IMR-90 (cell line): ENCODE data around the gene TIMM17B. TPM values are rescaled to one million over a fixed set of nuclear protein-coding genes. Genes with fewer than 3 reads are reported as not detected.

Source experiments
- ATAC-seq: fragments of 200-7000 bp; cut with Tn5 transposase; 2 replicates; pipeline ENCODE4 v1.9.1; 2020; ENCODE audit warnings: low read depth, mild to moderate bottlenecking, moderate library complexity
- BruUV-seq: library from RNA; stranded (reverse); fragments of 400-500 nt; replicated peaks from 2 replicates; lab custom pipeline; 2021; lab: Mats Ljungman, UMichigan
- CTCF ChIA-PET: fragments of 300-600 bp; formaldehyde crosslinking; extraction: SDS; loops from one replicate; lab custom pipeline; 2021; ENCODE audit warnings: antibody characterized with exemption; lab: Yijun Ruan, JAX
- POLR2A ChIA-PET: fragments of 300-600 bp; sonication (Branson Sonifier 250); formaldehyde crosslinking; loops from one replicate; lab custom pipeline; 2022; ENCODE audit warnings: antibody characterized with exemption; ENCODE audit not compliant: unreplicated experiment; lab: Charles Lee
- DNase-seq: peaks from one replicate; pipeline ENCODE4 v3.0.0; 2013
- H2AFZ ChIP-seq: replicated peaks from 2 replicates; pipeline ENCODE3; 2013; ENCODE audit warnings: low read length, mild to moderate bottlenecking; ENCODE audit not compliant: poor library complexity
- H2AK5ac ChIP-seq: 2 replicates; pipeline ENCODE4 v1.6.1; 2013; ENCODE audit warnings: low read depth, low read length, inconsistent platforms
- H2AK9ac ChIP-seq: replicated peaks from 2 replicates; pipeline ENCODE3; 2013; ENCODE audit warnings: mild to moderate bottlenecking, low read depth, low read length, moderate library complexity; ENCODE audit not compliant: poor library complexity
- H2BK120ac ChIP-seq: 2 replicates; pipeline ENCODE4 v1.6.1; 2013; ENCODE audit warnings: low read depth, low read length, inconsistent platforms
- H2BK15ac ChIP-seq: 3 replicates; pipeline ENCODE4 v1.6.1; 2013; ENCODE audit warnings: low read depth, low read length, inconsistent platforms
- H2BK20ac ChIP-seq: 2 replicates; pipeline ENCODE4 v1.6.1; 2013; ENCODE audit warnings: low read depth, mild to moderate bottlenecking, inconsistent platforms, low read length, moderate library complexity
- H2BK5ac ChIP-seq: 2 replicates; pipeline ENCODE4 v1.6.1; 2013; ENCODE audit warnings: mild to moderate bottlenecking, low read depth, low read length, inconsistent platforms; ENCODE audit not compliant: poor library complexity, severe bottlenecking
- H3K14ac ChIP-seq: replicated peaks from 2 replicates; pipeline ENCODE4 v1.6.1; 2013; ENCODE audit warnings: low read depth, low read length, inconsistent platforms
- H3K18ac ChIP-seq: 2 replicates; pipeline ENCODE4 v1.6.1; 2013; ENCODE audit warnings: low read depth, low read length, control low read depth
- H3K23ac ChIP-seq: 2 replicates; pipeline ENCODE4 v1.6.1; 2013; ENCODE audit warnings: low read depth, low read length, inconsistent platforms
- H3K27ac ChIP-seq: 2 replicates; pipeline ENCODE4 v1.5.1; 2013; ENCODE audit warnings: mild to moderate bottlenecking, control low read depth, low read length; ENCODE audit not compliant: insufficient read depth
- H3K27me3 ChIP-seq: 2 replicates; pipeline ENCODE4 v1.6.1; 2013; ENCODE audit warnings: low read length; ENCODE audit not compliant: control insufficient read depth, insufficient read depth
- H3K36me3 ChIP-seq: 2 replicates; pipeline ENCODE4 v1.6.1; 2013; ENCODE audit warnings: low read length, mixed read lengths; ENCODE audit not compliant: control insufficient read depth, insufficient read depth
- H3K4ac ChIP-seq: 2 replicates; pipeline ENCODE4 v1.6.1; 2013; ENCODE audit warnings: low read depth, low read length, inconsistent platforms
- H3K4me1 ChIP-seq: 2 replicates; pipeline ENCODE4 v1.6.1; 2013; ENCODE audit warnings: low read length, mixed read lengths; ENCODE audit not compliant: control insufficient read depth, insufficient read depth
- H3K4me2 ChIP-seq: 2 replicates; pipeline ENCODE4 v1.6.1; 2013; ENCODE audit warnings: low read depth, mild to moderate bottlenecking, control low read depth, low read length, moderate library complexity
- H3K4me3 ChIP-seq: 2 replicates; pipeline ENCODE4 v1.5.1; 2013; ENCODE audit warnings: low read depth, mild to moderate bottlenecking, control low read depth, low read length, moderate library complexity; ENCODE audit not compliant: insufficient read depth
- H3K56ac ChIP-seq: 2 replicates; pipeline ENCODE4 v1.6.1; 2013; ENCODE audit warnings: low read length, inconsistent platforms; ENCODE audit not compliant: insufficient read depth; ENCODE audit errors: extremely low read depth
- H3K79me1 ChIP-seq, 2 experiments: 2 replicates each; pipeline ENCODE4 v1.6.1; 2013; ENCODE audit warnings: low read length in 2 of 2, inconsistent platforms in 1 of 2, low read depth in 1 of 2
- H3K9ac ChIP-seq: 2 replicates; pipeline ENCODE4 v1.6.1; 2013; ENCODE audit warnings: low read depth, low read length, control low read depth
- H3K9me1 ChIP-seq: 2 replicates; pipeline ENCODE4 v1.6.1; 2013; ENCODE audit warnings: low read length, inconsistent platforms; ENCODE audit not compliant: insufficient read depth
- H3K9me3 ChIP-seq: 2 replicates; pipeline ENCODE4 v1.6.1; 2013; ENCODE audit warnings: low read length; ENCODE audit not compliant: control insufficient read depth, insufficient read depth
- H4K20me1 ChIP-seq: 2 replicates; pipeline ENCODE4 v1.6.1; 2013; ENCODE audit warnings: low read length, inconsistent platforms; ENCODE audit not compliant: insufficient read depth
- H4K5ac ChIP-seq: 2 replicates; pipeline ENCODE4 v1.6.1; 2013; ENCODE audit warnings: mild to moderate bottlenecking, low read depth, low read length, control low read depth
- H4K8ac ChIP-seq, 2 experiments: 2 replicates each; pipeline ENCODE4 v1.6.1; 2013; ENCODE audit warnings: low read depth in 2 of 2, low read length in 2 of 2, control low read depth in 1 of 2, inconsistent platforms in 1 of 2
- H4K91ac ChIP-seq: 2 replicates; pipeline ENCODE4 v1.6.1; 2013; ENCODE audit warnings: low read depth, low read length, inconsistent platforms; ENCODE audit not compliant: insufficient read depth
- BHLHE40 ChIP-seq: fragments of 150-350 bp; IDR thresholded peaks from 2 replicates; pipeline ENCODE4 v1.6.1; 2016; ENCODE audit warnings: mild to moderate bottlenecking, low read depth, low read length
- CEBPB ChIP-seq: IDR thresholded peaks from 2 replicates; pipeline ENCODE4 v1.6.1; 2012; ENCODE audit warnings: low read depth, low read length, improper control_type of control experiment
- CHD1 ChIP-seq: IDR thresholded peaks from 2 replicates; pipeline ENCODE4 v1.6.1; 2012; ENCODE audit warnings: low read depth, low read length, improper control_type of control experiment
- CTCF ChIP-seq: conservative IDR thresholded peaks from 2 replicates; pipeline ENCODE4 v1.5.1; 2012; ENCODE audit warnings: mild to moderate bottlenecking, low read depth, low read length, improper control_type of control experiment
- ELK1 ChIP-seq: fragments of 150-350 bp; IDR thresholded peaks from 2 replicates; pipeline ENCODE4 v1.6.1; 2016; ENCODE audit warnings: low read depth, mild to moderate bottlenecking, low read length, moderate library complexity, borderline replicate concordance
- FOS ChIP-seq: fragments of 150-350 bp; IDR thresholded peaks from 2 replicates; pipeline ENCODE4 v1.6.1; 2016; ENCODE audit warnings: low read depth, low read length
- MAFK ChIP-seq: IDR thresholded peaks from 2 replicates; pipeline ENCODE4 v1.6.1; 2012; ENCODE audit warnings: low read depth, low read length, improper control_type of control experiment
- MAZ ChIP-seq: IDR thresholded peaks from 2 replicates; pipeline ENCODE4 v1.6.1; 2012; ENCODE audit warnings: low read depth, mild to moderate bottlenecking, low read length, improper control_type of control experiment, moderate library complexity, borderline replicate concordance
- MXI1 ChIP-seq: IDR thresholded peaks from 2 replicates; pipeline ENCODE4 v1.6.1; 2012; ENCODE audit warnings: low read depth, mild to moderate bottlenecking, low read length, moderate library complexity, borderline replicate concordance
- NFE2L2 ChIP-seq: fragments of 150-350 bp; IDR thresholded peaks from 2 replicates; pipeline ENCODE4 v1.6.1; 2016; ENCODE audit warnings: low read depth, mild to moderate bottlenecking, low read length
- POLR2A ChIP-seq: IDR thresholded peaks from 2 replicates; pipeline ENCODE4 v1.6.1; 2012; ENCODE audit warnings: mild to moderate bottlenecking, low read depth, low read length
- RAD21 ChIP-seq: IDR thresholded peaks from 2 replicates; pipeline ENCODE4 v1.6.1; 2012; ENCODE audit warnings: low read length, improper control_type of control experiment
- RCOR1 ChIP-seq: IDR thresholded peaks from 2 replicates; pipeline ENCODE4 v1.6.1; 2012; ENCODE audit warnings: mild to moderate bottlenecking, low read length, improper control_type of control experiment; ENCODE audit not compliant: insufficient replicate concordance
- RFX5 ChIP-seq: IDR thresholded peaks from 2 replicates; pipeline ENCODE4 v1.8.0; 2012; ENCODE audit warnings: low read depth, mild to moderate bottlenecking, low read length, moderate library complexity
- SMC3 ChIP-seq: fragments of 150-350 bp; IDR thresholded peaks from 2 replicates; pipeline ENCODE4 v1.6.1; 2016; ENCODE audit warnings: low read depth, mild to moderate bottlenecking, antibody characterized with exemption, low read length, moderate library complexity
- USF2 ChIP-seq: fragments of 150-350 bp; IDR thresholded peaks from 2 replicates; pipeline ENCODE4 v1.6.1; 2017; ENCODE audit warnings: mild to moderate bottlenecking, antibody characterized with exemption, low read length, low read depth
- WGBS, 2 experiments: methylation state at CpG; one replicate each; pipeline versions ENCODE4 v1.1.5 to v1.1.7; 2013; ENCODE audit warnings: missing lambda C conversion rate in 2 of 2; ENCODE audit not compliant: insufficient read length in 1 of 2; ENCODE audit errors: extremely low coverage in 2 of 2; 5-methylcytosine and 5-hydroxymethylcytosine counted together
- dilution Hi-C: fragments of 300-500 bp; cut with HindIII; formaldehyde crosslinking; loops from one replicate; pipeline ENCODE4 v1.14.3; 2018; ENCODE audit warnings: low sequenced_read_pairs; ENCODE audit not compliant: unreplicated experiment
- in situ Hi-C: fragments of 300-500 bp; cut with MboI; formaldehyde crosslinking; loops from 3 replicates; pipeline ENCODE4 v1.14.3; 2019; ENCODE audit warnings: low sequenced_read_pairs, inconsistent platforms, mixed read lengths
- intact Hi-C: fragments of 100-400 bp; cut with micrococcal nuclease; formaldehyde crosslinking; loops from 2 replicates; pipeline ENCODE4 v1.10.0; 2022
- polyA plus RNA-seq, 3 experiments: library from polyadenylated mRNA; depleted of rRNA; stranded (reverse); fragments of >200 nt; gene quantifications; 2 replicates each; pipeline ENCODE4 v1.2.3, GENCODE V29; 2012; ENCODE audit warnings: low replicate concordance in 1 of 3
- total RNA-seq: library from RNA; depleted of rRNA; stranded (reverse); fragments of >200 nt; gene quantifications from 2 replicates; pipeline ENCODE4 v1.2.3, GENCODE V29; 2012

TIMM17B gene
- total and polyA plus RNA-seq, 2 of the 4 experiments (the other 2 are of a cell fraction): 28.7 to 73.6 TPM

GRCh38 chrX:48901069-48901468 lies 3.5 kb upstream of the TIMM17B start:
- POLR2A ChIA-PET: no interaction called here
- no peak for ATAC-seq
- H2AK9ac ChIP-seq: no peak overlapping the region

More at GRCh38 chrX:48901069-48901468, 3.5 kb upstream of the TIMM17B start:
- H3K4me1 ChIP-seq: 0 out of 2 replicates have a peak, but pooled peaks cover 2% of the 10 kb centered on the region
- TF ChIP-seq ELK1 (no peak), USF2 (no peak), SMC3 (no peak), POLR2A (no peak), MAFK (no peak), RCOR1 (no peak), BHLHE40 (no peak), NFE2L2 (no peak), MAZ (no peak), MXI1 (no peak), CTCF (no peak), RAD21 (no peak), CEBPB (no peak), CHD1 (no peak), RFX5 (no peak), FOS (no peak)
- no peak overlapping the region for H3K27ac ChIP-seq
- no peaks in the 10 kb centered on the region for H3K9me1 ChIP-seq
- H3K23ac ChIP-seq: no peak overlapping the region
- H3K4ac ChIP-seq: no peak overlapping the region
- no CpG with 5 or more reads among the region's 7 CpGs for WGBS, 2 experiments
- H2AFZ ChIP-seq: no peak overlapping the region
- H4K8ac ChIP-seq: no peak overlapping the region
- H3K27me3 ChIP-seq: no peaks in the 10 kb centered on the region
- DNase-seq: no peak
- H3K36me3 ChIP-seq: peaks cover 16% of the 10 kb centered on the region
- no peak overlapping the region for H3K9ac ChIP-seq
- no peak overlapping the region for H3K4me3 ChIP-seq
- in situ Hi-C loops (no loop called here), intact Hi-C loops (no loop called here), dilution Hi-C loops (no loop called here)
- H3K56ac ChIP-seq: no peak overlapping the region
- no peak overlapping the region for H3K14ac ChIP-seq
- H2AK5ac ChIP-seq: no peak overlapping the region
- no peaks in the 10 kb centered on the region; the same call in 1 of the 2 replicates for H3K9me3 ChIP-seq
- H2BK20ac ChIP-seq: no peak overlapping the region
- CTCF ChIA-PET: no interaction called here
- no peak overlapping the region for H2BK5ac ChIP-seq
- H2BK120ac ChIP-seq: no peak overlapping the region
- H4K20me1 ChIP-seq: peaks cover 8% of the 10 kb centered on the region
- no peak overlapping the region for H3K18ac ChIP-seq
- no peak overlapping the region for H4K5ac ChIP-seq
- no peak overlapping the region for H4K91ac ChIP-seq
- peaks cover 6 to 22% of the 10 kb centered on the region in 2 experiments for H3K79me1 ChIP-seq
- no peak overlapping the region for H3K4me2 ChIP-seq
- no TSS peak for BruUV-seq
- no peak overlapping the region for H2BK15ac ChIP-seq
